Prostate gland (tissue), 2 donors: ENCODE measurements around the gene WDR26.

Source experiments
- POLR2A ChIP-seq: fragments of 450-650 bp; IDR thresholded peaks from one replicate; pipeline ENCODE4 v1.6.1; 2016; ENCODE audit warnings: antibody characterized with exemption, mild to moderate bottlenecking
- TF ChIP-seq, protein P1 (sequence below), 4 experiments: fragments of 200-600 bp in 2 of 4; fragments of 450-650 bp in 2 of 4; sonication (generic) in 2 of 4; IDR thresholded peaks; 1 replicate in 3 of 4; 2 replicates in 1 of 4; pipeline ENCODE4 v1.5.1; 2016 to 2019; ENCODE audit warnings: antibody characterized with exemption in 4 of 4, mild to moderate bottlenecking in 2 of 4, moderate library complexity in 2 of 4

- TF ChIP-seq, protein P1, sequence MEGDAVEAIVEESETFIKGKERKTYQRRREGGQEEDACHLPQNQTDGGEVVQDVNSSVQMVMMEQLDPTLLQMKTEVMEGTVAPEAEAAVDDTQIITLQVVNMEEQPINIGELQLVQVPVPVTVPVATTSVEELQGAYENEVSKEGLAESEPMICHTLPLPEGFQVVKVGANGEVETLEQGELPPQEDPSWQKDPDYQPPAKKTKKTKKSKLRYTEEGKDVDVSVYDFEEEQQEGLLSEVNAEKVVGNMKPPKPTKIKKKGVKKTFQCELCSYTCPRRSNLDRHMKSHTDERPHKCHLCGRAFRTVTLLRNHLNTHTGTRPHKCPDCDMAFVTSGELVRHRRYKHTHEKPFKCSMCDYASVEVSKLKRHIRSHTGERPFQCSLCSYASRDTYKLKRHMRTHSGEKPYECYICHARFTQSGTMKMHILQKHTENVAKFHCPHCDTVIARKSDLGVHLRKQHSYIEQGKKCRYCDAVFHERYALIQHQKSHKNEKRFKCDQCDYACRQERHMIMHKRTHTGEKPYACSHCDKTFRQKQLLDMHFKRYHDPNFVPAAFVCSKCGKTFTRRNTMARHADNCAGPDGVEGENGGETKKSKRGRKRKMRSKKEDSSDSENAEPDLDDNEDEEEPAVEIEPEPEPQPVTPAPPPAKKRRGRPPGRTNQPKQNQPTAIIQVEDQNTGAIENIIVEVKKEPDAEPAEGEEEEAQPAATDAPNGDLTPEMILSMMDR (IDR thresholded peaks at IDR 0.05), result no peak
- TF ChIP-seq POLR2A, result no peak
These were observed 80.3 kb downstream of the WDR26 start for GRCh38 chr1:224353975-224354925.
